GM21717 (cell line): Measurements from ENCODE around the gene MAGIX.

ENCODE experiments used
- ATAC-seq: cut with Tn5 transposase; IDR thresholded peaks from one replicate; pipeline ENCODE4 v1.9.1; 2021; ENCODE audit warnings: mild to moderate bottlenecking, moderate library complexity; ENCODE audit not compliant: unreplicated experiment

MAGIX gene

DNA sequence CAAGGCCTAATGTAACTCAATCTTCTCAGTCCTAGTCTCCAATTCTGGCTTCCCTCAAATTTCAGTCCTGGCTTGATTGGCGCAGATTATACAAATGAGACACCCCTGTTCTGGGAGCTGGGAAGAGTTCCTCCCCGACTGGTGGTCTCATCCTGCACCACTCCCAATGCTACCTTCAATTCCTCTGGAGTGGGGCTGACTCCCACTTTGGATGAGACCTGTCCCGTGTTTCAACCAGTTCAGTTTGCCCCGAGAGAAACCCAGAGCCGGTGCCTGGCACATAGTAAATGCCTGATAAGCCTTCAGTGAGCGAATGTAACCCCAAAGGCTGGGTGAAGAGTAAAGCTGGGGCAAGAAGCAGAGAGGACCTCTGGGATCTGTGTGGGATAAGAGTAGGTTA, 41.5 kb downstream of the MAGIX start:
- ATAC-seq, result no peak

DNA sequence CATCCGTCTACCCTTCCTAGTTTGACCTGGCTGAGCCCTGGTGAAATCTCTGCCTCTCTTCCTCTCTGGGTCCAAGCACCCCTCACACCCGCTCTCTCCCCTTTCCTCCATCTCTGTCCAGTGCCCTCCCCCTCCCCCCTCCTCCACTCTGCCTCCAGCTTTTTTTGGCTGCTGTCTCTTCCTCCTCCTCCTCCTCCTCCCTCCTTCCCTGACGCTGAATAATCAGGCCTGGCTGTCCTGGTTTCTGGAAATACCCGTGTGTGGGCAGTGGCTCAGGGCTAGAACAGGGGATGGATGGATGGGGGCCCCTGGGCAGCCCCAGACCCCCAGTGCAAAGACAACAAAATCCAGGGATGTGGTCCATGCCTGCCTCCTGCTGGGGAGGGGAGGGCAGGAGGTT, 42.2 kb downstream of the MAGIX start:
- no peak for ATAC-seq

DNA sequence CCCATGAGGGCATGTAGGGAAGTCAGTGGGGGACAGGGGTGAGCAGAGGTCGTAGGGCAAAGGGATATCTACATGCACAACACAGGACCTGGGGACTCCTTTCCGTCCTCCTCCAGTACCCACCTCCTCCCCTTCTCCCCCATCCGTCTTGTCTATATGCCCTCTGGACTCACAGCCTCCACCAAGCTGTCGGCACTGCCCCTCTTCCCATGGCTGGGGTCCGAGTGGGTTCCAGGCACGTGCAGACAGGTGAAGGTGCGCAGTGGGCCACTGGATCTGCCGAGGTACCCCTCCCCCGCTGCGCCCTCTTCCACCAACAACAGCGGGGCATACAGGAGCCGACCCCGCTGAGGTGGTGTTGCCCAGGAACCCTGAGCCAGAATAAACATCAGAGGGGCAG, 42.9 kb downstream of the MAGIX start:
- ATAC-seq, result no peak

DNA sequence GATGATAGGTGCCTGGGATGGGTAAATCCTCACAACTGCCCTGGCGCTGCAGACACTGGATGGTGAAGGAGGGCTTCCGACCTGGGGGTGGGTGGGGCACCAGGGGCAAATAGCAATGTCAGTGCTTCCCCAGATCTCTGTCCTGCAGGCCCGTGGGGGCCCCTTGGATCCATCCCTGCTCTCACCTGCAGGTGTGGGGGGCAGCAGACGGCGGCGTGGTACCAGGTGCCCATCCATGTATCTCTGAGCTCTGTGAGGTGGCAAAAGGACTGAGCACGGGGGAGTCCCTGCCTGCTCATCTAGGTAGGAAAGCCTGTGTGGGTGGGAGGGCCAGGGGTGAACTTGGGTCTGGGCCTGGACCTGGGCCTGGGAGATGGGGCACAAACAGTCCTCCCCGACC, 44.0 kb downstream of the MAGIX start:
- ATAC-seq, result no peak

DNA sequence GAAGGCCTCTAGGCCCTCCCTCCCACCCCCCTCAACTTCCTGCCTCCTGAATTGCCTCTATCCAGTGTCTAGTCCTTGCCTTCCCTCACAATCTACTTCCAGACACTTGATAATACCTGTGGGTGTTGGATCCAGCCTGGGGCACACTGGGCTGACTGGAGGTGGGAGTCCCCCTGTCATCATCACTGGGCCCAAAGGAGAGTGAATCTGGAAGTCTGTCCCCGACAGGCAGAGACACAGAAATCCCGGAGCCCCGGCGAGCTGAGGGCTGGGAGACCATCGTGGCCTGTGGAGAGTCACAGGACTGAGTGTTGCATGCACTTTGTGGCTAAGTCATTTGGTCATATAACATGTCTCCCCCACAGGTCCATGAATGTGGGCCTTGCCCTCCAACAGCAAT, 45.8 kb downstream of the MAGIX start:
- no peak for ATAC-seq

DNA sequence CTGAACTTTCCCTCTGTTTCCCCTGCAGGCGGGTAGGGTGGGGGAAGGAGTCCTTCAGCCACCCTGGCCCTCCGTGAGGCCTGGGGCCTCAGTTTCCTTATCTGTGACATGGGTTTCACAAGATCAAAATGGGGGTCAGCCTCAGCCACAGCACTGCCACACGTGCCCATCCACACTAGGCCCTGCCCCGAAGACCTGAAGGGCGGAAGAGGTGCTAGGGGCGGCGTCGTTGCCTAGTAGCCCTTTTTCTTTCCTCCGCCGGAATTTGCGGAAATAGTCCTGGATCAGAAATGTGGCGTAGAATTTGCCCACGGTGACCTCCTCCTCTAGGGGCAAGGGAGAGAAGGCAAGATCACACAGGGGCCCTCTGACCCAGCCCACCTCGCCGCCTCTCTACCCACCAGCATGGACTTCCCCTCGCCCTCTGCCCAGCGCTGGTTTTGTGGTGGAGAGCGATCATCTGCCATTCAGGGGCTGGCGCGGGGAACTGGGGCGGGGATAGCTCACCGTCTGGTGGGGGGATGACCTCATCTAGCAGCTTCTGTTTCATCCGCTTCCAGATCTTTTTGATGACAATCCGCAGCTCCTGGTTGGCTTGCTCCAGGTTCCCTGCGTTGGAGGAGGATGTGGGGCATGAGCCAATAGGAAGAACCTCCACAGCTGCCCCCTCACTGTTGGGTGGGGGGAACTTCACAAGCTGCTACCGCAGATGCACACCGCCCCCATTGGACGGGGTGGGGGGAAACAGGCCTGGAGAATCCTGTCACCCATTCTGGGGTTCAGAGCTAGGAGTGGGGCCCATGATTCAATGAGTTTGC, 47.1 kb downstream of the MAGIX start:
- ATAC-seq, result no peak

DNA sequence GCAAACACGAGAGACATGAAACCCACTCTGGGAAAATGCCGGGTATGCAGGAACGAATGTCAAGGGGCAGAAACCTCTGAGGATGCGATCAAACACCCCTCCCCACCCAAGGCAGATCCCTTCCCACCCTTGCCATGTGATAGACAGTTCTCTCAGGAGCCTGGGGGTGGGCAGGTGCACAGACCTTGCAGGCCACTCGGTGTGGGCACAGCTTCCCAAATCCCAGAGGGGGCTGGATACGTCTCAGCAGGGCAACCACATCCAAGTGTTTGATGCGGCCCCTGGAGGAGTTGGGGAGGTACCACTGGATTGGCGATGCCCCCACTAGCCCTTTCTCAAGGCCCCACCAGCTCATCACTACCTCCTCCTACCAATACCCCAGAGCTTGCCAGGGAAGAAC, 47.8 kb downstream of the MAGIX start:
- no peak for ATAC-seq

DNA sequence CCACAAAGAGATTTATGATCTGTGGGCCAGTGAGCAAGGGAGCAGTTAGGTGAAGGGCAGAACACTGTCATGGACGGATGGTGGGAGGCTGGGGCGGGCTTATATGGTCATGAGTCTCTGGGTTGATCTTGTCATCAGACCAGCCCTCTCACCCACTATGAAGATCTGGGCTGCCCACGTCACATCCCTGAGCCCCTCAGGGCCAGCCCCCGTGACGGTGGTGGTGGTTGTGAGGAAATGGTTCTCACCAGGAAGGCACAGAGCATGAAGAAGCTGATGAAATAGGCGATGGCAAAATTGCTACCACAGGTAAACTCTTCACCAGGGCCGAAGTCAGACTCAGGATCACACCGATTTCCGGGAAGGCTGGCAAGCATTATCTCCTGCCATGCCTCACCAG, 48.5 kb downstream of the MAGIX start:
- ATAC-seq, result no peak

DNA sequence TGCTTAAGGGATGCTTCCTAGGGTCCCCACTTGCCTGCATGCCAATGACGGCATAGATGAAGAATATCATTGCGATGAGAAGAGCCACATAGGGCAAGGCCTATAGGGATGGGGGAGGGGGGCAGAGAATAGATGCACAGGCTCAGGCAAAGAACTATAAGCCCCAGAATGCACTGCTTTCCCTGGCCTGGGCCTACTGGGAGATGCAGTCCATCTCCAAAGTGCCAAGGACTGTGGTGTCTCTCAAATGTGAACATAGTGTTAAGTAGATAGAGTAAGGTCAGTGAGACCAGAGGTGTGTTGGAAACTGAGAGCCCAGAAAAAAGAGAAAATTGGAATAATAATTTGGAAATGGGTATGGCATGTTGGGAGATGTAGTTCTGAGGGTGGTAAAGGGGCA, 49.7 kb downstream of the MAGIX start:
- ATAC-seq, result no peak

DNA sequence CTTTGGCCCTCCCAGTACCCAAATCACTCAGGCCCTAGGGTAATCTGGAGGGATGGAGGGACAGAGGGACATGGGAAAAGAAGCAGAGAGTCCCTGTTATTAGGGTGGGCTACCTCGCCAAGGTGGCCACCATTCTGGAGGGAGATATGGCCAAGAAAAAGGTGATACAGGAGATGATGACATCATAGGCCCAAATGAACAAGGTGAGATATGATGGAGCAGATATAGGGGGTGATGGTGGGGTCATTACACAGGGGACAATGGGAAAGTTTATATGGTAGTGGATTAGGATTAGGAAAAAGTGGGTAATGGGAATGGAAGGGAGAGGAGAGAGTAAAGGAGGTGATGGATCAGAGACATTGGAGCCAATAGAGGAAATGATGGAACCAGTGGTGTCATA, 50.3 kb downstream of the MAGIX start:
- no peak for ATAC-seq

DNA sequence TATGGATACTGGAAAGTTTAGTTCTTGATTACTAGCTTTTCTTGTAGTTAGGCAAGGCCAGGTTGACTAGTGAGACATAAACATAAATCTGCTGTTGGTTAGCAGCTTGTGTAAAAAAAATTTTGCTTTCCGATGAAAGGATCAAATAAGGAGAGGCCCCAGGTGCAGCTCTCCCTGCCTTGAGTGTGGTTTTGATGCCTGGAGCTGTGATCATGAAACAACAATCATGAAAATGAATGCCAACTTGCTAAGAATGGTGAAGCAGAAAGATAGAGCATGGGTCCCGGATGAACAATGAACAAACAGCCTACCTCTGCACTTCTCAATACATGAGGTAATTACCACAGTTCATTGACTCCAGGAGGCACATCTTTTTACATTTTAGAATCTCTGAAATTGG, 51.9 kb downstream of the MAGIX start:
- no peak for ATAC-seq

DNA sequence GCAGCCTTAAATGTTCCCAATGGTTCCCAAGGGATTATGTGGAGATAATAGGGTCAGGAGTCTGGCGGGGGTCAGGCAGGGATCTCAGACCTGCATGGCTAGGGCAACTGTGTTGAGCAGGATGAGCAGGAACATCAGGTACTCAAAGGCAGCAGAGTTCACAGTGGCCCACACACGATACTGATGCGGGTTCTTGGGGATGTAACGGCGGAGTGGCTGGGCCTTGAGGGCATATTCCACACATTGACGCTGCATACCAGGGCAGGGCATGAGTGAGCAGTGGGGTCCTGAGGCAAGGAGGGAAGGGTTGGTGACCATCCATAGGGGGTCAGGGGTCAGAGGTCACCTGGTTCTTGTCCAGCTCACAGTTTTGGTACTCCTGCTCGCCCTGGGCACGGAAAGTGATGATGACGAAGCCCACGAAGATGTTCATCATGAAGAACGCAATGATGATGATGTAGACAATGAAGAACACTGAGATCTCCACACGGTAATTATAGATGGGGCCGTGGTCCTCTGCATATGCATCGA, 52.5 kb downstream of the MAGIX start:
- no peak for ATAC-seq
